Measurements from ENCODE around the gene PRPH2.
"Not testable (repeated sequence)": the region's sequence is repeated elsewhere in the genome, so short reads cannot be mapped to it uniquely, and the experiment has no call there.

PRPH2 gene

DNA sequence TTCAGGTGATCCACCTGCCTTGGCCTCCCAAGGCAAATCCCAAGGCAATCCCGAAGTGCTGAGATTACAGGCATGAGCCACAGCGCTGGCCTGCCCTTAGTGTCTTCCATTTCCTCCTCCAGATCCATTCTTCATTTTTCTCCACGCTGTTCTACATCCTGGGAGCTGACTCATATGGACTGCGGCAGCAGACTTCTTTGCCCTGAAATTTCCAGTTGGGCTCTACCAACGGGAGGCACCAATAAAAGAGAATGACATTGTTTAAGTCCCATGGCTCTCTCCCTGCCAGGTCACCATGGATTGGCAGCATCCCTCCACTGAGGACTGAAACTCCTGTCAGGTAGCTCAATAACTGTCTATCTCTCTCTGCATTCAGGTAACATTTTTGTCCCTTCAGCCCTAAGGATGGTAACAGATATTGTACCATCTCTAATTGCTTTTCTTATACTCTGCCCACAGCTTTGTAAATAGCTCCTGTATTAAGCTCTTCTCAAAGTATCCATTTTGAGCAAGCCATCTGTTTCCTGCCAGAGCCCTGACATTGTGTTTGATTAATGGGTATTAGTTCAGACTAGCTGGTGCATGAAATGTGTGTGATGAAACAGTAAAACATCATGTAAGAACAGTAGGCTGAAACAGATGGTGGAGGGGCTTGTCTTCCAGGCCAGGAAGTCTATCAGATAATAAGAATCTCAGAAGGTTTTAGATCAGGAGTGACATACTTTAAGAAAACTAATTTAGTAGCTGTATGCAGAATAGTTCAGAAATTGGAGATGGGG is 19.9 kb upstream of the PRPH2 start:
- no peak for DNase-seq (ENCODE audit: low read depth in 2 of 2)

DNA sequence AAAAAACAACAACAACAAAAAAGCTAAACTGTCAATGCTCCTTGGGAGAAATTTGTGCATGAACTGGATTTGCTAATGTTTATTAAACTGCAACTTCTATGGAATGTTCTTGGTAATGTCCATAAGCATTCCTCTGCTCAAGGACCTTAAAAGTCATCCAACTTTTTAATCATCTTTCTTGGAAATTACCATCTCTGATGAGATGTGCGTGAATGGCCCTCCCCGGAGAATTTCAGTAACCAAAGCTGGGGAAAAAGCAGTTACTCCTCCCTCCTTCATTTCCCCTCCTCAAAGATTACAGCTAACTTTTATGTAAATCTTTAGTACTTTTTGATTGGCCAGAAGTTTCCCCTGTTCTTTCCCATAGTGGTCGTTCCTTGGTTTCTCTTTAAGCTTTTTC is 18.3 kb upstream of the PRPH2 start:
- no peak for DNase-seq (ENCODE audit: low read depth in 2 of 2)

DNA sequence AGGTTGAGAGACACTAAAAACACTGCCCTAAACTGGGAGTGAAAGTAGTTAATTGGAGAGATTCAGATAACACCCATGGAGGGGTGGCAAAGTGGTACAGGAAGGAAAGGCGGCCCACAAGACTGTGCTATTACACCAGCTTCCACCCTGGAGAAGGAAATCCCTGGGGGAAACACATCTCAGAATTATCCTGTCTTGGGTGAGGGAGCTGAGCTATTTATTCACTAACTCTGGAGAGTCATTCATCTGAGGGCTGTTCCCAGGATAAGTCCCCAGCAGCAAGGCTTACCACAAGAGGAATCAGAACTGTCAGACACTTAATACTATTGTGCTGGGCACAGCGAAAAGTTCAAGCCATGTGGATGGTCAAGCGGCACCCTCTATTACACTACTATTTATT is 13.6 kb upstream of the PRPH2 start:
- DNase-seq (ENCODE audit: low read depth in 2 of 2): no peak

DNA sequence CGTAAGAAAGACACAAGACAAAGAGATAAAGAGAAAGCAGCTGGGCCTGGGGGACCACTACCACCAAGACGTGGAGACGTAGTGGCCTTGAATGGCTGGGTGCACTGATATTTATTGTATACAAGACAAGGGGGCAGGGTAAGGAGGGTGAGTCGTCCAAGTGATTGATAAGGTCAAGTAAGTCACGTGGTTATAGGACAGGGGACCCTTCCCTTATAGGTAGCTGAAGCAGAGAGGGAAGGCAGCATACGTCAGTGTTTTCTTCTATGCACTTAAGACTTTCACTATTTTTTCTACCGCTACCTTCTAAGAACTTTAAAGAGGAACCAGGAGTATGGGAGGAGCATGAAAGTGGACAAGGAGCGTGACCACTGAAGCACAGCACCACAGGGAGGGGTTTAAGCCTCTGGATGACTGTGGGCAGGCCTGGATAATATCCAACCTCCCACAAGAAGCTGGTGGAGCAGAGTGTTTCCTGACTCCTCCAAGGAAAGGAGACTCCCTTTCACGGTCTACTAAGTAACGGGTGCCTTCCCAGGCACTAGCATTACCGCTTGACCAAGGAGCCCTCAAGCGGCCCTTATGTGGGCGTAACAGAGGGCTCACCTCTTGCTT is 11.6 kb upstream of the PRPH2 start:
- DNase-seq (ENCODE audit: low read depth in 2 of 2): not testable (repeated sequence)

DNA sequence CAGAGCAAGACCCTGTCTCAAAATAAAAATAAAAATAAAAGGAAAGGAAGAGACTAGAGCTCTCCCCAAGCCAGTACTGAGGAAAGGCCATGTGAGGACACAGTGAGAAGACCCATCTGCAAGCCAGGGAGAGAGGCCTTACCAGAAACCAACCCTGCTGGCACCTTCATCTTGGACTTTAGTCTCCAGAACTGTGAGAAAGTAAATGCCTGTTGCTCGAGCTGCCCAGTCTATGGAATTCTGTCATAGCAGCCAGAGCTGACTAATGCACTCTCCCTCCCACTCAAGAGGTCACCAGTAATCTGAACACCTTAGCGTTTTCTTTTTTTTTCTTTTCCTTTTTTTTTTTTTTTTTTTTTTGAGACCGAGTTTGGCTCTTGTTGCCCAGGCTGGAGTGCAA is 7.3 kb upstream of the PRPH2 start:
- DNase-seq (ENCODE audit: low read depth in 2 of 2): no peak

DNA sequence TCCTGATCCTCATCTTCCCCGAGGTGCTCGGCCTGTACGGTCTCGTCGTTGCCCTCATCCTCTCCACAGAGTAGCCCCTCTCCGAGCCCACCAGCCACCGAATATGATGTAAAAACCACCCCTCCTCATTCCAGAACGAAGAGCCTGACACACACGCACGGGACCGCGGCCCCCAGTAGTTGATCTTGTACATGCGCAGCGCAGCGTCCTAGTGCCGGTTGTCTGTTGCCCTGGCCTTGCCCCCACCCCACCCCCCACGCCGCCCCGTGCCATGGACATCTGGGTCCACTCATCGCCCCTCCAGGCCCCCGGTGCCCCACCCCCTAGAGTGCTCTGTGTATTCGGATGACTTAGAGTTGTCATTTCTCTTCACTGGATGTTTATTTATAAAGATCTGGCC is 5.2 kb upstream of the PRPH2 start:
- no peak for DNase-seq (ENCODE audit: low read depth in 2 of 2)

DNA sequence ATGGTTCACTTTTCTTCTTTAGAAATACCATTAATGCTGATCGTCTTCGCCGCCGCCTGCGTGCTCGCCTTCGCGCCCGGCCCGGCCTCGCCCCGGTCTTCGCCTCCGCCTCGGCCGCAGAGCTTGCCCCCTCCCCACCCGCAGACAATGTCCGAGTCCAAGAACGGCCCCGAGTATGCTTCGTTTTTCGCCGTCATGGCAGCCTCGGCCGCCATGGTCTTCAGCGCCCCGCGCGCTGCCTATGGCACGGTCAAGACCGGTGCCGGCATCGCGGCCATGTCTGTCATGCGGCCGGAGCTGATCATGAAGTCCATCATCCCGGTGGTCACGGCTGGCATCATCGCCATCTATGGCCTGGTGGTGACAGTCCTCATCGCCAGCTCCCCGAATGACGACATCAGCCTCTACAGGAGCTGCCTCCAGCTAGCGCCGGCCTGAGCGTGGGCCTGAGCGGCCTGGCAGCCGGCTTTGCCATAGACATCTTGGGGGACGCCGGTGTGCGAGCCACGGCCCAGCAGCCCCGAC is 4.8 kb upstream of the PRPH2 start:
- DNase-seq (ENCODE audit: low read depth in 2 of 2): no peak

DNA sequence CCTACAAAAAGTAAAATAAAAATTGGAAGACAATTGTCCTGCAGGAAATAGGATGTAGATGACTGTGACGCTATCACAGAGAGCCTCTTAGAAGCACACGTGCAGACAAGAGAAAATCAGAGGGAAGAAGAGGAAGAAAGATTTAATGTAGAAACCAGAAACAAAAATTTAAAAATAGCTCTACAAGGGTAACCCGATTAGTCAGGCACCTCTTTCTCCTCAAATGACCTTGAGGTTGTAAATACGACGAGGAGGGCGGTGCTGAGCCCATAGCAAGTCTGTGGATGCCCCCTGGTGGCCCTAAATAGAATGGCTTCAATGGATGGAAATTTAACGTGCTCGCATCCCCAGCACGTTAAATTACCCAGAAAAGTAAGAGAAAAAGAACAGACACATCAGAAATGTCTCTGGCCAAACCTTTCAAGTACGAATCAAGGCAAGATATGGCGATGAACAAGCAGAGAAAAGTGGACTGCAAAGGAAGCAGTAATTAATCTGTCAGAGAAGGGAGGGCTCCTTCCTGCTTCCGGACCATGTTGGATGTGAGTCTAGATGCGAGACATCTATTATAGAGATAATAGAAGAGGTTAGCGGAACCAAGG is 4.2 kb upstream of the PRPH2 start:
- peak; percentile 39 to 47 for DNase-seq (ENCODE audit: low read depth in 2 of 2)

DNA sequence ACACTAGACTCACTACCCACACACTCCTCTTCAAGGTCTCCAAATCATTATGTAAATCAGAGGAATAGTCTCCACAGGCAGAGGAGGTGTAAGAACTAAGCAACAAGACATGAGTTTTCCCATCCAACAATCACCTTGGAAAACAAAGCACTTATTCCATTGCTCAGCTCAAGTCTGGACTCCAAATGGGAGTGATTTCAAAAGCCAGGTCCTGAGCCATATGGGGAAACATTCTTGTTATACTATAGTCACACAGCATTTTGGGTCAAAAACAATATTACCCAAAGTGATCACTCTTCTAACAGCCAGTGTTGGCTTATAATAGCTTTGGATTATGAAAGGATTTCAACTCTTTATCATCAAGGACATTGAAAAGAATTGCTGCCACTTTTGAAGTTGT is 3.6 kb upstream of the PRPH2 start:
- no peak for DNase-seq (ENCODE audit: low read depth in 2 of 2)

DNA sequence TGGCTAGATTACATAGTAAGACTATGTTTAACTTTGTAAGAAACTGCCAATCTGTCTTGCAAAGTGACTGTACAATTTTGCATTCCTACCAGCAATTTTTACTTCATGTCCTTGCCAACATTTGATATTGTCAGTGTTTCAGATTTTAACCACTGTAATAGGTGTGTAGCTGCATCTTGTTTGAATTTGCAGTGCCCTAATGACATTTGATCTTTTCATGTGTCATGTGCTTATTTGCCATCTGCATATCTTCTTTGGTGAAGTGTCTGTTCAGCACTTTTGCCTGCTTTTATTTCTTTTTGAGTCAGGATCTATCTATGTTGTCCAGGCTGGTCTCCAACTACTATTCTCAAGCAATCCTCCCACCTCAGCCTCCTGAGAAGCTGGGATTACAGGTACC is 2.4 kb upstream of the PRPH2 start:
- DNase-seq (ENCODE audit: low read depth in 2 of 2): no peak

DNA sequence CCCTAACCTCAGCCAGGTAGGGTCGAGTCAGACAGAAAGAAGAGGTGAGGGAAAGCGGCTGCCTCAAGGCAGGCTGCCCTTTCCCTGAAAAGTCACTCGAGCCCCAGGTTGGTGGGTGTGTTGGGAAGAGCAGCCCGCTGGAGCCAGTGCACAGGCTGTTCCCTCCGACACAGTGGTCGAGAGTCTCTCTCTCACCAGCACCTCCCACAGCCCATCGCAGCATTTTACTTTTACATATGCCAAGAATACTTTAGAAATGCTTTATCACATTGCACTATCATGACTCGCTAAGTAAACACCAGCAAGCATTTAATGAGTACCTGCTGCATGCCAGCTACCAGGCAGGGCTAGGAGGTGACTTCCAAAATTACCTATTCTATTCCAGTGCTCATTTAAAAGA is 1.7 kb downstream of the PRPH2 start:
- DNase-seq (ENCODE audit: low read depth in 2 of 2): no peak

DNA sequence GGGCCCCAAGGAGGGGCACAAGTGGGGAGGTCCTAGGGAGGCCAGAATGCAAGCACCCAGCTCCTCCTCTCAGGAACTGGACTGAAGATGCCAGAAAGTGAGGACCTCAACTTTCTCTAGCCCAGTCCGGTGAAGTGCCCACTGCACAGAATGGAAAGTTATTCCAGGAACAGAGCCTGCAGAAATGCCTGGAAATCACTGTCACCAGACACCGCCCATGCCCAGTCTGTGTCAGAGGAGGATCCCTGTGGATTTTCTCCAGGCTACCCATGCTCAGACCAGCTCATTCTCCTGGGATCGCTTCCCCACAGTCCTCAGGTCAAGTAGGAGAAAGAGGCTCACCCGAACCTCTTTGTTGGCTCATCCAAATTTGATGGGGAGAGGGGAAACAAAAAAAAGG is 6.5 kb downstream of the PRPH2 start:
- DNase-seq (ENCODE audit: low read depth in 2 of 2): no peak

DNA sequence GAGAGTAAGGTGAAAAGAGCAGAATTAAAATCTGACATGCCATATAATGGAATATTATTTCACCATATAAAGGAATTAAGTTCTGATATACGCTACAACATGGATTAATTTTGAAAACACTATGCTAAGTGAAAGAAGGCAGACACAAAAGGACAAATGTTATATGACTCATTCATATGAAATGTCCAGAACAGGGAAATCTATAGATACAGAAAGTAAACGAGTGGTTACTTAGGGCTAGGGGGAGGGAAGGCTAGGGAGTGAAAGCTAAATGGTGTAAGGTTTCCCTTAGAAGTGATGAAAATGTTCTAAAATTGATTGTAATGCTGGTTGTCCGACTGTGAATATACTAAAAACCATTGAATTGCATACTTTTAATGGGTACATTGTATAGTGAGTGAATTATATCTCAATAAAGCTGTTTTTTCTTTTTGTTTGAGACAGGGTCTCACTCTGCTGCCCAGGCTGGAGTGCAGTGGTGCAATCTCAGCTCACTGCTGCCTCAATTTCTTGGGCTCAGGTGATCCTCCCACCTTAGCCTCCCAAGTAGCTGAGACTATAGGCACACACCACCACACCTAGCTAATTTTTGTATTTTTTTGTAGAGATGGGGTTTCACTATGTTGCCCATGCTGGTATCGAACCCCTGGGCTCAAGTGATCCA is 8.2 kb downstream of the PRPH2 start:
- no peak for DNase-seq (ENCODE audit: low read depth in 2 of 2)

DNA sequence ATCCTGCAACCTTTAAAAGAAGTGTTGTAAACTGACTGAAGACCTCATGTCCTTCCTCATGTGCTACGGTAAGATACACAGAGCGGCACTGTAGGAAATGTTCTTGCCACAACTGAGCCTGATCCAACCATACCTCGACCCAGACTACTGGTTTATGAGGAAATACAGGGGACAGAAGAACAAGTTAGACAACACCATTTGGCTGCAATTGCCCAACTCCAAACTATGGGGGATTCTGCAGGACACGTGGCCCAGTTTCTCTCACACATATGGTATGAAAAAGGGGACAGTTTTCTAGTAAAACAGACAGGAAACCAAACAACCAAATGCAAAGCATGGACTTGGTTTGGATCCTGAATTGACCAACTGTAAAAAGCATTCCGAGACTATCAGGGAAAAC is 10.5 kb downstream of the PRPH2 start:
- DNase-seq (ENCODE audit: low read depth in 2 of 2): no peak

DNA sequence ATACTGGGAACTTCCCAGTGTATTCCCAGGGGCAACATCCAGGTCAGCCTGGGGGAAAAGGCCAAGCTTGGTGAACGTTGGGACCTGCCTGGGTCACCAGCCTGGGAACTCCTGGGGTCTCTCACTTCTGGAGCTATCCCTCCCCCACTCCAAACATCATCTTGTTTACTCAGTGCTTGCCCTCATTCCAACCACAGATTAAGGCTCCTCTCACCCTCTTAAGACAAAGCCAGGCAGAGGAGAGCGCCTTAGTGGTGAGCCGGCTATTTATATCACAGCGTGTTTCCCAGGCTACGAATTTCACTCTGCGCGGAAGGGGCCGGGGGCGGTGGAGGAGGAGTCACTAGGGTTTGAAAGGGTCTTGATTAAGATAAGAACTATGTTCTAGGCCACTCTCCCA is 12.1 kb downstream of the PRPH2 start:
- no peak for DNase-seq (ENCODE audit: low read depth in 2 of 2)

DNA sequence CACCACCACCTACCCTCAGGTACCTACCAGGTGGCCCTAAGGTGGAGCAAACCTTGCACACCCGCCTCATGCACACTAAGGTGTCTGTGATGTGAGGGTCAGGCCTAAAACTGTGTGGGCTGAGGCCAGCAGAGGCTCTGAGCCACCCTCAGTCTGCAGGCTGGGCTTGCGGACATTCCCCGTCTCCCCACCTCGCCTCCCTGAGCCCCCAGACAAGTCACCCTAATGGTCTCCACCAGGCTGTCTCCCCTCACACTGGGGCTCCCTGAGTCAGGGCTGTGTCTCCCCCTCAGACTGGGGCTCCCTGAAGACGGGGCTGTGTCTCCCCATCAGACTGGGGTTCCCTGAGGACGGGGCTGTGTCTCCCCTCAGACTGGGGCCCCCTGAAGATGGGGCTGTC is 12.5 kb downstream of the PRPH2 start:
- DNase-seq (ENCODE audit: low read depth in 2 of 2): no peak

DNA sequence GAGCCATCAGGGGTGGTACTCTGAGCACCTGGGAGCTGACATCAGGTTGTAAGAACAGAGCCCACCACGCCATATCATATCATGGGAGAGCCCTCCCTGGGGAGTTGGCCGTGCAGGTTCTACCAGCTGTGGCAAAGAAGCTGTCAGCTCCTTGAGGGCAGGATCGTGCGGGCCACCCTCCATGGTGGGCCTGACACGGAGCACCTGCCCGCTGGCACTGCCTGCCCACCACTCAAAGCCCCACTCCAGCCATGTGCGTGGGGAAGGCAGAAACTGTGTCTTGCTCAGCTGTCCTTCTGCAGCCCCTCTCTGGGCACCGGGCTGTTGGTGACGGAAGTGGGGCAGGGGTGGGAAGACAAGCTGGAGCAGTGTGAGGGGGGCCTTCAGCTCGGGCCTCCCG is 14.3 kb downstream of the PRPH2 start:
- DNase-seq (ENCODE audit: low read depth in 2 of 2): no peak

DNA sequence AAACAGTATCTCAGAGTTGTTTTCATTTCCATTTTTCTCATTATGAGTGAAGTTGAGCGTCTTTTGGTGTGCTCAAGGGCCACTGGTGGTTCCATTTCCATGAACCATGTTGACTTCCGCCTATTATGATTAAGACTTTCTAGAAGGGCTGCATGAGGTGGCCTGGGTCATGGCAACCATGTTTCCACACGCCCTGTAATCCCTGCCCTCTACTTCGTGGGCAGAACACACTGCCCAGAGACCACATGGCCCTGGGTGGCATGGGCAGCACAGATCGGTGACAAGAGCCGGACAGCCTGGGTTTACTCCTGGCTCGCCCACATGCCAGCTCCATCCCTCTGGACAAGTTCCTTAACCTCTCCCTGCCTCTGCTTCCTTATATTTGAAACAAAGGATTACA is 14.8 kb downstream of the PRPH2 start:
- DNase-seq (ENCODE audit: low read depth in 2 of 2): no peak

DNA sequence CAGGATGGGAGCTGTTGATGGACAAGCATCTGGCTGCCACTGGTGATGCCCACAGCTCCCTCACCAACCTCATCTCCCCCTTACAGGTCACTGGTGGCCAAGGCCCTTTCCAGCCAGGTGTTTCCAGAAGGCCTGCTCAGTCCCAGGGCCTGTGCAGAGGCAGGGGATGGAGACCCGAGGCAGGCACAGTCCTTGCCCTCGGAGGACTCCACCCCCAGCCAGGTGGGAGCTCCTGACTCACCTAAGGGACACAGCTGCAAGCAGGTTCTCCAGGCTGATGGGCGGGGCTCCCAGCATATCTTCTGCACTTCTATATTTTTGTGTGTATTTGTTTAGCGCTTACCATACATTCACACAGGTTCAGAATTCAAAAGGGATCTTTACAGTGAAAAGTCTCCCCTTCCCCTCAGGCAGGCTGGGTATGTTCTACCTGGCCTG is 17.4 kb downstream of the PRPH2 start:
- DNase-seq (ENCODE audit: low read depth in 2 of 2): no peak

DNA sequence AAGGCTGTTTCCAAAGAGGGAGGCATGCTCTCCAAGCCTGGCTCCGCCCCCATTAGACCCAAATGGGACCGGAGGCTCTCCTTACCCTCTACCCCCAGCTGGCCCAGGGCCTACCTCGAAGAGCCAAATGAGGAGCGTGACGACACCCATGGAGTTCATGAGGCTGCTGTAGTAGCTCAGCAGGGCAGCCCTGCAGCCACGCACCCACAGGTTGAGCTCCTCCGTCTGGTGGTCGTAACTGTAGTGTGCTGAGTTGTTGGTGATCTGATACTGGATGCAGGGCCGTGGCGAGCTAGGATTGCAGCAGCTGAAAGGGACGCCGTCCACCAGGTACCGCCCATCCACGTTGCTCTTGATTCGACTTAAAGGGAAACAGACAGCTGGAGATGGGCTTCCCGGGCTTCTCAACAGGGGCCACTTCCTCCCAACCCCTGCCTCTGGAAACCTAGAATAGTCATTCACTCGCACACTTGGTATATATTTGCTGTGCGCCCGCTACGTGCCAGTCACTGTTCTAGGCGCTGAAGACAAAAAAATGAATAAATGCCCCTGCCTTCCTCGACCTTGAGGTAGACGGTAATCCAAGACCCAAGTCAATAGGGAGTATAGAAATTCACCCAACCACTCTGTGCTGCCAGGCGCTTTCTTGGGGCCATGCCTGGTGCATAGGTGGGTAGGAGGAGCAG is 18.0 kb downstream of the PRPH2 start:
- DNase-seq (ENCODE audit: low read depth in 2 of 2): no peak

DNA sequence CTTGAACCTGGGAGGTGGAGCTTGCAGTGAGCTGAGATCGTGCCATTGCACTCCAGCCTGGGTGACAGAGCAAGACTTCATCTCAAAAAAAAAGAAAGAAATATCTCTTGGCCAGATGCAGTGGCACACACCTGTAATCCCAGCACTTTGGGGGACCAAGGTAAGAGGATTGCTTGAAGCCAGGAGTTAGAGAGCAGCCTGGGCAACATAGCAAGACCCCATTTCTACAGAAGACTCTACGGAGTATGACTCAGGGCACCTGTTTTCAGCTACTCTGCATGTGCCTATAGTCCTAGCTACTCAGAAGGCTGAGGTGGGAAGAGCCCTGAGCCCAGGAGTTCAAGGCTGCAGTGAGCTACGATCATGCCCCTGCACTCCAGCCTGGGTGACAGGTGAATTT is 19.6 kb downstream of the PRPH2 start:
- DNase-seq (ENCODE audit: low read depth in 2 of 2): not testable (repeated sequence)

DNA sequence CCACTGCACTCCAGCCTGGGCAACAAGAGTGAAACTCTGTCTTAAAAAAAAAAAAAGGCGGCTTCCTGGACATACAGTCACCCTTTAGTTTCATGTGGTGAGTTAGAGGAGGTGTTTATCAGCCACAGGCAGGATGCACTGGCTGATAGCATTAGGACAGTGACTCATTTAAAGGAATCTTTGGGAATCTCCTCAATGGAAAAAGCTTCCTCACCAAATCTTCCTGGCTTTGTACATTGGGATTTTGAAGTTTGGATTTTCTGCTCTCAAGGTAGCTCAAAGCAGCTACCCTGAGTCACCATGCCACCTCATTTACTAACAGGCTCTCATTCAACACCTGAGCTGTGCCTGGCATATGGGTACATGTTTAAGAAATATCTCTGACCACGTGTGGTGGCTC is 20.2 kb downstream of the PRPH2 start:
- no peak for DNase-seq (ENCODE audit: low read depth in 2 of 2)

Measured in stimulated activated CD8-positive, alpha-beta memory T cell treated with anti-CD3 and anti-CD28 coated beads, Interleukin-15, amount 100 ng/mL, for 48 hours (primary cell).